WI38 (cell line): Measurements from ENCODE around the gene SELENOV.

Experiments
- H3K4me3 ChIP-seq: 2 replicates; pipeline ENCODE4 v1.5.1; 2011; ENCODE audit warnings: low read depth, mild to moderate bottlenecking, control low read depth, low read length
- CTCF ChIP-seq: IDR thresholded peaks from 2 replicates; pipeline ENCODE4 v1.5.1; 2012; ENCODE audit warnings: low read depth, mild to moderate bottlenecking, control low read depth, low read length

The SELENOV gene

GRCh38 chr19:39480337-39481228 is 34.4 kb upstream of the SELENOV start, which contains the start of gene TIMM50:
Gene TIMM50, plus strand, starts transcription at chr19:39480838. Its CDS starts 16 bp downstream, at chr19:39480854.
- TF ChIP-seq CTCF, result no peak

DNA sequence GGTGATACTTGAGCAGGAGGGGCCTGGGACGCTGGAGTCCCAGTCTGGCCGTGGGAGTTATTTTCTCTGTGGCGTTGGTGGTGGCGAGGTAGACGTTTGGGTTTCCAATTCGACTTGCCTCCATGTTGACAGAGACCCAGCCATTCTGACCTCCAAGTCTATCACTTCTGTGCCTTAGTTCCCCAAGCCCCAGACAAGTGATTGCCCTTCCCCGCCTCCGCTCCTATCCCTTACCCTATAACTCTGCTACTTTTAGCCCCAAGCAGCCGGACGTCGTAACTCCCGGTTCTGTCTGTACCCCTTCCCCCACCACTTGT is 33.8 kb upstream of the SELENOV start:
- H3K4me3 ChIP-seq, result peak overlapping the region; percentile 100
- no peak for TF ChIP-seq CTCF

More at GRCh38 chr19:39480337-39481228, 34.4 kb upstream of the SELENOV start, which contains the start of gene TIMM50:
- H3K4me3 ChIP-seq, result peak within 1 kb of the TSS; percentile 100

DNA sequence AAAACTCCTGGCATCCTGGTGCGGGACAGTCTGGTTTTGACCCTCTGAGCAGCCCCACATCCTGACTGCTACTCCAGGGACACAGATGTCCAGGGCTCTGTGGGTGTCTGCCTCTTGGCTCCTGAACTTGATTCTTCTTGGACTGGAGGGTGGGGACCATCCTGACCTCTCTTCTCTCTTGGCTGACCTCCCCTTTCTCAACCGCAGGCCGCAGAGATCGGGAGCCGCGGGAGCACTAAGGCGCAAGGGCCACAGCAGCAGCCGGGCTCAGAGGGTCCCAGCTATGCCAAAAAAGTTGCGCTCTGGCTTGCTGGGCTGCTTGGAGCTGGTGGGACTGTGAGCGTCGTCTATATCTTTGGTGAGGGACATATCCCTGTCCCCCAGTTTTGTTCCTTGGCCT is 33.3 kb upstream of the SELENOV start:
- TF ChIP-seq CTCF, result no peak

DNA sequence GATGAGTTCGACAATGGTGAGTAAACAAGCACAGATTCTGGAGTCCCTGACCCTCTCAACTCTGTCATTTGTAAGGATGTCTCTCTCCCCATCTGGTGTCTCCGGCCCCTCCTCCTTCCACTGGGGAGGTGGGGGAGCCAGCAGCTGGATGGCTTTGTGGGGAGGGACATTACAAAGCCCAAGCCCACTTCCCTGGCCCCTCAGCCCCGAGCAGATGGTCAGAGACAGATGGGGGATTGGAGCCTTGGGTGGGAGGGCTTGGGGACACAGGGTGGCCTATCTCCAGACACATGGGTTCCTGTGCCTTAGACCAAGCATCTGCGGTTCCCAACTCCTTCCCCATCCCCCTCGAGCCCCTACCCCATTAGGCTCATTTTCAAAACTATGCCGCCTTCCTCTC is 31.8 kb upstream of the SELENOV start:
- H3K4me3 ChIP-seq, result no peak overlapping the region

More for the DNA sequence above, 33.3 kb upstream of the SELENOV start:
- H3K4me3 ChIP-seq, result peak overlapping the region; percentile 100

GRCh38 chr19:39489756-39490155 is 25.2 kb upstream of the SELENOV start:
- no peak for TF ChIP-seq CTCF
- no peak overlapping the region for H3K4me3 ChIP-seq

More for the DNA sequence above, 31.8 kb upstream of the SELENOV start:
- no peak for TF ChIP-seq CTCF

DNA sequence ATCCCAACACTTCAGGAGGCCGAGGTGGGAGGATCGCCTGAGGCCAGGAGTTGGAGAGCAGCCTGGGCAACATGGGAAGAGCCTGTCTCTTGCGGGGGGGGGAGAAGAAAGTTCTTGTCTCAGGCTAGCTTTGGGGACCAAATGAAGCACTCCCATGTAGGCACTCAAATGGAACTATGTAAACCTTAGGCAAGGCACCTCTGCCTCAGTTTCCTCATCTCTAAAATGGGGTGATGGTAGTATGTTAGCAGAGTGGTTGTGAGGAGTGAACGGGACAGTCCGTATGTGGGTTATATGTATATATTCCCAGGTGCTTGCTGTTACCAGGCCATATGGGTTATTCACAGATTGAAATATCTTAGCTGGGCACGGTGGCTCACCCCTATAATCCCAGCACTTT is 22.7 kb upstream of the SELENOV start:
- TF ChIP-seq CTCF, result no peak
- H3K4me3 ChIP-seq, result no peak overlapping the region

DNA sequence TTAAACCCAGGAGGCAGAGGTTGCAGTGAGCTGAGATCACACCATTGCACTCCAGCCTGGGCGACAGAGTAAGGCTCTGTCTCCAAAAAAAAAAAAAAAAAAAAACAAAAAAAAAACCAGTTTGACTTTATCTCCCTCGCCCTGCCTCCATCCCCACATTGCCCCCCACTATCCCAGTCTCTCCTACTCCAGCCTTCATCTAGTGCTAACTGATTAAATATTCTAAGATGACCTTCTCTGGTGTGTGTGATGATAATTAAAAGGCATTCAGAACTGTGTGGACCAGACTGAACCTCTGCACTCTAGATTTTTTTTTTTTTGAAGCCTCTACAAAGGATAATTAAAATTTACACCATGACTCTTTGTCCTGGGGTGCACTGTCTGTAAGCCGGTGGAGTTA is 22.2 kb upstream of the SELENOV start:
- TF ChIP-seq CTCF, result no peak
- no peak overlapping the region for H3K4me3 ChIP-seq
